Thyroid gland (tissue), 4 donors: Measurements from ENCODE around the gene SCN5A.

ENCODE experiments used
- CTCF ChIP-seq, 6 experiments: fragments of 200-600 bp in 3 of 6; fragments of 450-650 bp in 3 of 6; sonication (generic) in 3 of 6; IDR thresholded peaks; one replicate each; pipeline ENCODE4 v1.5.1; 2016 to 2019; ENCODE audit warnings: antibody characterized with exemption in 6 of 6, mild to moderate bottlenecking in 2 of 6, inconsistent platforms in 1 of 6, moderate library complexity in 1 of 6
- POLR2A ChIP-seq, 2 donors: fragments of 450-650 bp; IDR thresholded peaks; one replicate each; pipeline ENCODE4 v1.6.1; 2017; ENCODE audit warnings: antibody characterized with exemption in 2 of 2, mild to moderate bottlenecking in 2 of 2, moderate library complexity in 1 of 2

- TF ChIP-seq POLR2A (IDR thresholded peaks at IDR 0.05) (no peak), CTCF (IDR thresholded peaks at IDR 0.05) (no peak)
Measured at GRCh38 chr3:38534604-38535003, 114.9 kb downstream of the SCN5A start.
